Rectal smooth muscle tissue (tissue), 1 donor: ENCODE measurements around the gene ZNF182.
"Not testable (repeated sequence)": the region's sequence is repeated elsewhere in the genome, so short reads cannot be mapped to it uniquely, and the experiment has no call there.

Experiments
- H3K27ac ChIP-seq: one replicate; pipeline ENCODE4 v1.7.0; 2013; ENCODE audit warnings: low read depth, low read length, inconsistent platforms
- H3K27me3 ChIP-seq: one replicate; pipeline ENCODE4 v1.7.0; 2013; ENCODE audit warnings: low read length; ENCODE audit not compliant: control insufficient read depth, insufficient read depth
- H3K36me3 ChIP-seq: one replicate; pipeline ENCODE4 v1.7.0; 2013; ENCODE audit warnings: low read length; ENCODE audit not compliant: control insufficient read depth, insufficient read depth
- H3K4me1 ChIP-seq: one replicate; pipeline ENCODE4 v1.7.0; 2013; ENCODE audit warnings: low read length; ENCODE audit not compliant: control insufficient read depth, insufficient read depth
- H3K4me3 ChIP-seq: one replicate; pipeline ENCODE4 v1.7.0; 2013; ENCODE audit warnings: low read length
- H3K9ac ChIP-seq: one replicate; pipeline ENCODE4 v1.7.0; 2013; ENCODE audit warnings: low read length

ZNF182 gene

GRCh38 chrX:47991263-47992094 is 12.3 kb downstream of the ZNF182 start:
- H3K27ac ChIP-seq: no peak overlapping the region
- peaks cover 3% of the 10 kb centered on the region for H3K36me3 ChIP-seq
- H3K4me1 ChIP-seq: no peaks in the 10 kb centered on the region
- no peaks in the 10 kb centered on the region for H3K27me3 ChIP-seq
- no peak overlapping the region for H3K4me3 ChIP-seq
- no peak overlapping the region for H3K9ac ChIP-seq

GRCh38 chrX:47976254-47977151 is 27.3 kb downstream of the ZNF182 start:
- peaks cover 7% of the 10 kb centered on the region for H3K36me3 ChIP-seq
- H3K9ac ChIP-seq: no peak overlapping the region
- no peaks in the 10 kb centered on the region for H3K27me3 ChIP-seq
- no peak overlapping the region for H3K27ac ChIP-seq
- H3K4me3 ChIP-seq: no peak overlapping the region
- no peaks in the 10 kb centered on the region for H3K4me1 ChIP-seq

GRCh38 chrX:47973235-47973634 is 30.6 kb downstream of the ZNF182 start:
- Histone ChIP-seq H3K27me3 (no peaks in the 10 kb centered on the region), H3K27ac (no peak overlapping the region), H3K9ac (no peak overlapping the region), H3K36me3 (peaks cover 4% of the 10 kb centered on the region), H3K4me1 (no peaks in the 10 kb centered on the region), H3K4me3 (no peak overlapping the region)

- H3K27me3 ChIP-seq, H3K9ac ChIP-seq, H3K4me3 ChIP-seq, H3K4me1 ChIP-seq, H3K36me3 ChIP-seq, H3K27ac ChIP-seq: not testable (repeated sequence)
Observed at GRCh38 chrX:47965526-47965925, 38.3 kb downstream of the ZNF182 start.

GRCh38 chrX:47961830-47962229 is 42.0 kb downstream of the ZNF182 start:
- H3K9ac ChIP-seq: not testable (repeated sequence)

GRCh38 chrX:47960406-47960805 is 43.4 kb downstream of the ZNF182 start:
- H3K27me3 ChIP-seq: no peaks in the 10 kb centered on the region
- no peak overlapping the region for H3K27ac ChIP-seq
- H3K4me3 ChIP-seq: no peak overlapping the region
- H3K4me1 ChIP-seq: no peaks in the 10 kb centered on the region
- H3K36me3 ChIP-seq: no peaks in the 10 kb centered on the region
- H3K9ac ChIP-seq: no peak overlapping the region

More at GRCh38 chrX:47961830-47962229, 42.0 kb downstream of the ZNF182 start:
- not testable (repeated sequence) for H3K27ac ChIP-seq, H3K4me3 ChIP-seq, H3K27me3 ChIP-seq, H3K36me3 ChIP-seq, H3K4me1 ChIP-seq

- Histone ChIP-seq H3K36me3 (no peaks in the 10 kb centered on the region), H3K4me3 (no peak overlapping the region), H3K4me1 (no peaks in the 10 kb centered on the region), H3K27ac (no peak overlapping the region), H3K9ac (no peak overlapping the region), H3K27me3 (no peaks in the 10 kb centered on the region)
Observed at GRCh38 chrX:47958761-47959342, 44.9 kb downstream of the ZNF182 start.

GRCh38 chrX:47958206-47958605 is 45.6 kb downstream of the ZNF182 start:
- not testable (repeated sequence) for H3K27me3 ChIP-seq, H3K36me3 ChIP-seq, H3K9ac ChIP-seq, H3K4me1 ChIP-seq, H3K27ac ChIP-seq, H3K4me3 ChIP-seq

GRCh38 chrX:47956016-47956415 is 47.8 kb downstream of the ZNF182 start:
- no peaks in the 10 kb centered on the region for H3K4me1 ChIP-seq
- H3K9ac ChIP-seq: no peak overlapping the region
- H3K4me3 ChIP-seq: no peak overlapping the region
- H3K36me3 ChIP-seq: no peaks in the 10 kb centered on the region
- H3K27me3 ChIP-seq: no peaks in the 10 kb centered on the region
- H3K27ac ChIP-seq: no peak overlapping the region

GRCh38 chrX:47955295-47955694 is 48.5 kb downstream of the ZNF182 start:
- H3K27me3 ChIP-seq, H3K9ac ChIP-seq, H3K4me1 ChIP-seq, H3K36me3 ChIP-seq, H3K27ac ChIP-seq, H3K4me3 ChIP-seq: not testable (repeated sequence)

- Histone ChIP-seq H3K4me1 (no peaks in the 10 kb centered on the region), H3K27me3 (no peaks in the 10 kb centered on the region), H3K27ac (no peak overlapping the region), H3K4me3 (no peak overlapping the region), H3K36me3 (no peaks in the 10 kb centered on the region), H3K9ac (no peak overlapping the region)
Observed at GRCh38 chrX:47941423-47941822, 62.4 kb downstream of the ZNF182 start.

- Histone ChIP-seq H3K4me1 (no peaks in the 10 kb centered on the region), H3K36me3 (no peaks in the 10 kb centered on the region), H3K4me3 (no peak overlapping the region), H3K27me3 (no peaks in the 10 kb centered on the region), H3K27ac (no peak overlapping the region), H3K9ac (no peak overlapping the region)
Observed at GRCh38 chrX:47940448-47940847, 63.3 kb downstream of the ZNF182 start.
